Embryonic facial prominence (tissue), 1 donor: ENCODE results near the gene DVL1.

Experiments
- DNase-seq: peaks from one replicate; pipeline ENCODE4 v3.0.0-alpha.2; 2016; ENCODE audit errors: extremely low spot score

DVL1 gene

GRCh38 chr1:1342061-1342562 is 7.1 kb downstream of the DVL1 start:
- DNase-seq = no peak

DNA sequence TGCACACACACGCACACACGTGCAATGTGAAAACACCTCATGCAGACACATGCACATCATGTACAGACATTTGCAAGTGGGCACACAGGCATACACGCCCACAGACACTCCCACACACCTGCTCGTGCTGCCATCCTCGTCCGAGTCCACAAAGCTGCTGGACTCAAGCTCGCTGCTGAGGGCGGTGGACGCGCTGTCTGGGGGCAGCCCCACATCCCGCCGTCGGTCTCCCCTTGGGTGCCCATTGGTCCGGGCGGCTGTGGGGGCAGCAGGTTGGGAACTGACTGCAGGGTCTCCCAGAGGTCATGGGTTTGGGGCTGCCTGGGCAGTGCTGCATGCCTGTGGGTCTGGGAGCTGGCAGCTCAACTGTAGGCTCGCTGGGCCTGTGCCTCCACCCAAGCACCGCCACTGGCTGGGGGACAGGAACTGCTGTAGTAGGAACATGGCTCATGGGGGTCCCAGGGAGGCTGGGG is 7.6 kb downstream of the DVL1 start:
- DNase-seq = no peak

- no peak for DNase-seq
These were observed 8.2 kb downstream of the DVL1 start for GRCh38 chr1:1340791-1341548.

- no peak for DNase-seq
These were observed 9.0 kb downstream of the DVL1 start for GRCh38 chr1:1340185-1340584.

- no peak for DNase-seq
These were observed 10.9 kb downstream of the DVL1 start for GRCh38 chr1:1338278-1338677.

DNA sequence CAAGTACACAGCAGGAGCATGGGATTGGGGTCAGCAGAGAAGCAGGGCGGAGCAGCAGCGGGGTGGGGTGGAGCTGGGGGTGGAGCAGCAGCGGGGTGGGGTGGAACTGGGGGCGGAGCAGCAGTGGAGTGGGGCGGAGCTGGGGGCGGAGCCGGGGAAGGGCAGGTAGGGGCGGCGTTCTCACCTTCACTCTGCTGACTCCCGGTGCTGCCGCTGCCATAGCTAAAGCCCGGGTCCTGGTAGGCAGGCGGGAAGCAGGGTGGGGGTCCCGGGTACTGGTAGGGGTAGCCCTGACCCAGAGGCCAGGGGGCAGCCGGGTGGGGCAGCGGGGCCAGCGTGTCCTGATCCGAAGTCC is 11.4 kb downstream of the DVL1 start:
- DNase-seq = no peak

DNA sequence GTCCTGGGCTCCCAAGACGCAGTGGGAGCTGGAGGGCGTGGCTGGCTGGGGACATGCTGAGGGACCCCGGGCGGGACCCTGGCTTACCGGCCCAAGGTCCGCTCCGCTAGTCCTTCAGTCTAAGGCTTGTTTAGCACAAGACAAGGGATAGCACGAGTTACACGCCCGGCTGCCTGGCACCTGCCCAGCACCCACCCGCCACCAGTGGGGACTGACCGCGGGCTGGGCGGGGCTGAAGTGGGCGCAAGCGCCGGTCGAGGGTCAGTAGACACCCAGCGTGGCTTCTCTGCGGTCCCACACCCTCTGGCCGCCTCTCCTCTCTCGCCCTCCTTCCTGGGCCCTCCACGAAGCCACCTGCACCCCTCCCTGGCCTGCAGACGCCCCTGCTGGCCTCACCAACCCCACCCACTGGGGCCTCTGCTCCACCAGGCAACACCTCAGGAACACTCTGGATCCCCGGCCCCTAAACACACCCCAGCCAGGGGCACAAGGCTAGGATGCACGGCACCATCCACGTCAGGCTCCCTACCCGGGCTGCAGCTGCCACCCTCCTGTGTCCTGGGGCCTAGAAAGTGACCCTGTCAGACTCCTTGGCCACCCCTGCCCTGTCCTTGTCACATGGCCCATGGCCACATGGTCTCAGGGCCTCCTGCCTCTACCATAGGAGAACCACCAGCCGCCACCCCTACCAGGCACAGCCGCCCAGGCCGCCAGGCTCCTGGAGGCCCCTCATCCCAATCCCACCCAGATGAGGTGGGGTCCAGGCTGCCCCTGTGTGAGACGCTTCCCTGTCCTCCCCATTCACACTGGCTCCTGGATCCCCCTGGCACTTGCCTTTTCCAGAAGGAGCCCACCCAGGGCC is 12.1 kb downstream of the DVL1 start:
- DNase-seq = no peak

DNA sequence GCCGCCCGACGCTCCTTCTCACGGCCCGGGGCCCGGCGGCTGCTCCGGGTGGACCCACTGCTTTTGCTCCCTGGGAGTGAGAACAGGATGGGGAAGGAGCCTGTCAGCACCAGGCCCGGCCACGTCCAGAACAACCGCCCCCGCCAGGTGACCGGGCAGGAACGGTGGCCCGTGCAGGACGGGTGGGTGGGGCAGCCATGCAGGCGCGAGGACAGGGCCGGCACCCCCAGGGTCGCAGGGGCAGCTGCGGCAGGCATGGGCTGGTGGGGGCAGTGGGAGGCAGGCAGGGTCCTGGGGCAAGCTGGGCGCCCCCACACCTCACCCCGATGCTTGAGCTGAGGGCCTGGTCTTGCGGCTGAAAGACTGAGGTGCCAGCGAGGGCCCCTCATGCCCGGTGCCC is 12.8 kb downstream of the DVL1 start:
- DNase-seq = no peak

DNA sequence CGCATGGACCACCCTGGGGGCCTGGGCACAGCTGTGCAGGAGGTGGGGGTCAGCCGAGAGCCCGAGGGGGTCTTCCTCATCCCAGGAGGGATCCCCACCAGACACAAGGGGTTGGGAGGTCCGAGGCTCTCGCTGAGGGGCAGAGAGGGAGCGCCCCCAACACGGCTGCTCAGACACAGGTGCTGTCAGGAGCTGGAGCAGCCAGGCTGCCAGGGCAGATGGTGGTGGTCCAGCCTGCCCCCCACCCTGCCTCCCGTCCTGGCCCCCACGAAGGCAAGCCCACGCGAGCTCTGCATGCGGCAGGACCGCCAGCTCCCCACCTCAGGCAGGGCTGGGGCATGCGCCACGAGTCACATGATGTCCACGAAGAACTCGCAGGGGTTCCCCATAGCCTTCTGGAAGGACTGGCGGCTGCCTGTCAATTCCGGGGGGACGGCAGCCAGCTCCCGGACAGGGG is 13.4 kb downstream of the DVL1 start:
- no peak for DNase-seq

GRCh38 chr1:1335283-1335682 is 13.9 kb downstream of the DVL1 start:
- no peak for DNase-seq

DNA sequence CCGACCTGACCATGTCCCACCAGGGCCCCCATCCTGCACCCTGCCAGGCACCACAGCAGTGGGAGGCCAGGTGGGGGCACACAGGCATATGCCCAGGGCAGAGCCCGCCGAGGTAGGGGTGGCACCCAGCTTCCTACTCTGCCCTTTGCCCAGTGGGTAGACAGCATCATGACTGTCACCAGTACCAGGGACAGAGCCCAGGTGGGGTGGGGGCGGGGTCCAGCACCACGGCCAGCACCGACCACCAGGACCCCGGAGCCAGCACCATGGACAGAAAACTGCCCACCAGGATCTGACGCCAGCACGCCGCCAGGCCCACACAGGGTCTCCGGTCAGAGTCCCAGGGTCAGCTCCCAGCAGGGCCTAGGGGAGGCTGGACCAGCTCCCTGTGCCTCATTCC is 14.4 kb downstream of the DVL1 start:
- no peak for DNase-seq

GRCh38 chr1:1333551-1334241 is 15.5 kb downstream of the DVL1 start:
- DNase-seq = no peak

- no peak for DNase-seq
These were observed 16.3 kb downstream of the DVL1 start for GRCh38 chr1:1332774-1333480.

GRCh38 chr1:1332031-1332755 is 17.0 kb downstream of the DVL1 start:
- no peak for DNase-seq

DNA sequence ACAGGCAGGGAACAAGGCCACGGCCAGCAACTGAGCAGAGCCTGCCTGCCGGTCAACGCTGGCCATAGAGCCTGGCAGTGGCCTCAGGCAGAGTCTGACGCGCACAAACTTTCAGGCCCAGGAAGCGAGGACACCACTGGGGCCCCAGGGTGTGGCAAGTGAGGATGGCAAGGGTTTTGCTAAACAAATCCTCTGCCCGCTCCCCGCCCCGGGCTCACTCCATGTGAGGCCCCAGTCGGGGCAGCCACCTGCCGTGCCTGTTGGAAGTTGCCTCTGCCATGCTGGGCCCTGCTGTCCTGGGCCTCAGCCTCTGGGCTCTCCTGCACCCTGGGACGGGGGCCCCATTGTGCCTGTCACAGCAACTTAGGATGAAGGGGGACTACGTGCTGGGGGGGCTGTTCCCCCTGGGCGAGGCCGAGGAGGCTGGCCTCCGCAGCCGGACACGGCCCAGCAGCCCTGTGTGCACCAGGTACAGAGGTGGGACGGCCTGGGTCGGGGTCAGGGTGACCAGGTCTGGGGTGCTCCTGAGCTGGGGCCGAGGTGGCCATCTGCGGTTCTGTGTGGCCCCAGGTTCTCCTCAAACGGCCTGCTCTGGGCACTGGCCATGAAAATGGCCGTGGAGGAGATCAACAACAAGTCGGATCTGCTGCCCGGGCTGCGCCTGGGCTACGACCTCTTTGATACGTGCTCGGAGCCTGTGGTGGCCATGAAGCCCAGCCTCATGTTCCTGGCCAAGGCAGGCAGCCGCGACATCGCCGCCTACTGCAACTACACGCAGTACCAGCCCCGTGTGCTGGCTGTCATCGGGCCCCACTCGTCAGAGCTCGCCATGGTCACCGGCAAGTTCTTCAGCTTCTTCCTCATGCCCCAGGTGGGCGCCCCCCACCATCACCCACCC is 17.9 kb downstream of the DVL1 start, which contains the start of gene TAS1R3:
TSS of gene TAS1R3 (plus strand) at position 213 of the 898 bp plus-strand sequence. CDS start at position 279, 66 bp downstream.
- DNase-seq = no peak

GRCh38 chr1:1330366-1331067 is 18.7 kb downstream of the DVL1 start:
- DNase-seq = no peak

- DNase-seq = no peak
These were observed 19.7 kb downstream of the DVL1 start for GRCh38 chr1:1329304-1330210.

DNA sequence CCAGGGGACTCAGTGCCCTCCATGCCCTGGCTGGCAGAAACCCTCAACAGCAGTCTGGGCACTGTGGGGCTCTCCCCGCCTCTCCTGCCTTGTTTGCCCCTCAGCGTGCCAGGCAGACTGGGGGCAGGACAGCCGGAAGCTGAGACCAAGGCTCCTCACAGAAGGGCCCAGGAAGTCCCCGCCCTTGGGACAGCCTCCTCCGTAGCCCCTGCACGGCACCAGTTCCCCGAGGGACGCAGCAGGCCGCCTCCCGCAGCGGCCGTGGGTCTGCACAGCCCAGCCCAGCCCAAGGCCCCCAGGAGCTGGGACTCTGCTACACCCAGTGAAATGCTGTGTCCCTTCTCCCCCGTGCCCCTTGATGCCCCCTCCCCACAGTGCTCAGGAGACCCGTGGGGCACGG is 21.0 kb downstream of the DVL1 start:
- DNase-seq = no peak
